OCI-LY7 (cell line): ENCODE results near the gene ENTPD6. TPM values are rescaled to one million over a fixed set of nuclear protein-coding genes. Genes with fewer than 3 reads are reported as not detected.

Source experiments
- BruUV-seq: library from RNA; stranded (reverse); fragments of 400-500 nt; replicated peaks from 2 replicates; lab custom pipeline; 2021; lab: Mats Ljungman, UMichigan
- CTCF ChIA-PET: fragments of 300-600 bp; sonication (Branson Sonifier 250); formaldehyde crosslinking; loops from one replicate; lab custom pipeline; 2022; ENCODE audit warnings: antibody characterized with exemption; ENCODE audit not compliant: unreplicated experiment; lab: Charles Lee
- POLR2A ChIA-PET: fragments of 300-600 bp; sonication (Branson Sonifier 250); formaldehyde crosslinking; loops from one replicate; lab custom pipeline; 2022; ENCODE audit warnings: antibody characterized with exemption; lab: Charles Lee
- DNase-seq: peaks from one replicate; pipeline ENCODE4 v3.0.0-alpha.2; 2015; ENCODE audit warnings: low spot score
- H2AFZ ChIP-seq: fragments of 200-600 bp; sonication (generic), shearing (Covaris generic); 2 replicates; pipeline ENCODE4 v1.6.1; 2014; ENCODE audit warnings: mild to moderate bottlenecking, antibody characterized with exemption, low read length, moderate library complexity
- H3K27ac ChIP-seq: fragments of 200-600 bp; sonication (generic); 2 replicates; pipeline ENCODE4 v1.5.1; 2014; ENCODE audit warnings: mixed run types, low read depth, mild to moderate bottlenecking, moderate library complexity, low read length, inconsistent platforms; ENCODE audit not compliant: poor library complexity, severe bottlenecking
- H3K36me3 ChIP-seq: fragments of 200-600 bp; sonication (generic); 2 replicates; pipeline ENCODE4 v1.6.1; 2014; ENCODE audit warnings: mild to moderate bottlenecking, antibody characterized with exemption, low read length, moderate library complexity, mixed read lengths; ENCODE audit not compliant: insufficient read depth
- H3K4me1 ChIP-seq: fragments of 200-600 bp; sonication (generic); 2 replicates; pipeline ENCODE4 v1.5.1; 2014; ENCODE audit warnings: mild to moderate bottlenecking, low read length; ENCODE audit not compliant: insufficient read depth, poor library complexity, severe bottlenecking
- H3K4me2 ChIP-seq: fragments of 200-600 bp; sonication (generic); 2 replicates; pipeline ENCODE4 v1.6.1; 2014; ENCODE audit warnings: mild to moderate bottlenecking, low read length
- H3K4me3 ChIP-seq: fragments of 200-600 bp; sonication (generic); 2 replicates; pipeline ENCODE4 v1.5.1; 2014; ENCODE audit warnings: mild to moderate bottlenecking, low read depth, low read length; ENCODE audit not compliant: poor library complexity, severe bottlenecking
- H3K79me2 ChIP-seq: fragments of 200-600 bp; sonication (generic); 2 replicates; pipeline ENCODE4 v1.6.1; 2016; ENCODE audit warnings: low read depth, mild to moderate bottlenecking, low read length, moderate library complexity, mixed read lengths; ENCODE audit not compliant: insufficient read depth
- H3K9me2 ChIP-seq: fragments of 200-600 bp; sonication (generic); 2 replicates; pipeline ENCODE4 v1.6.1; 2016; ENCODE audit warnings: mild to moderate bottlenecking, low read length, mixed read lengths; ENCODE audit not compliant: insufficient read depth
- H3K9me3 ChIP-seq: fragments of 200-600 bp; sonication (generic); 2 replicates; pipeline ENCODE4 v1.6.1; 2014; ENCODE audit warnings: mild to moderate bottlenecking, mixed run types, low read length, mixed read lengths
- H4K20me1 ChIP-seq: fragments of 200-600 bp; sonication (generic); 2 replicates; pipeline ENCODE4 v1.6.1; 2014; ENCODE audit warnings: mild to moderate bottlenecking, antibody characterized with exemption, low read length, moderate library complexity, mixed read lengths; ENCODE audit not compliant: insufficient read depth
- CTCF ChIP-seq: fragments of 200-600 bp; sonication (generic); conservative IDR thresholded peaks from 2 replicates; pipeline ENCODE4 v1.5.1; 2014; ENCODE audit warnings: mild to moderate bottlenecking, antibody characterized with exemption, low read length, moderate library complexity, mixed read lengths
- EZH2phosphoT487 ChIP-seq: fragments of 200-600 bp; sonication (generic); IDR thresholded peaks from 2 replicates; pipeline ENCODE4 v1.6.1; 2018; ENCODE audit warnings: low read depth, borderline replicate concordance, mild to moderate bottlenecking, mixed run types, antibody characterized with exemption, low read length, moderate library complexity, mixed read lengths
- intact Hi-C: fragments of 100-400 bp; cut with micrococcal nuclease; formaldehyde crosslinking; loops from one replicate; pipeline ENCODE4 v1.10.0; 2022; ENCODE audit not compliant: unreplicated experiment
- small RNA-seq: library from RNA; depleted of rRNA; stranded (forward); fragments of <200 nt; gene quantifications from one replicate; pipeline ENCODE3, GENCODE V24; 2014
- total RNA-seq, 2 experiments: library from RNA; depleted of rRNA in 1 of 2; stranded (reverse); fragments of >200 nt in 1 of 2; shearing (Covaris generic) in 1 of 2; gene quantifications; 2 replicates each; pipeline ENCODE4 v1.2.3, GENCODE V29; 2014 to 2022

ENTPD6 gene
- total RNA-seq, 2 experiments from 2014 or later: 4.2 TPM; not detected in 1

DNA sequence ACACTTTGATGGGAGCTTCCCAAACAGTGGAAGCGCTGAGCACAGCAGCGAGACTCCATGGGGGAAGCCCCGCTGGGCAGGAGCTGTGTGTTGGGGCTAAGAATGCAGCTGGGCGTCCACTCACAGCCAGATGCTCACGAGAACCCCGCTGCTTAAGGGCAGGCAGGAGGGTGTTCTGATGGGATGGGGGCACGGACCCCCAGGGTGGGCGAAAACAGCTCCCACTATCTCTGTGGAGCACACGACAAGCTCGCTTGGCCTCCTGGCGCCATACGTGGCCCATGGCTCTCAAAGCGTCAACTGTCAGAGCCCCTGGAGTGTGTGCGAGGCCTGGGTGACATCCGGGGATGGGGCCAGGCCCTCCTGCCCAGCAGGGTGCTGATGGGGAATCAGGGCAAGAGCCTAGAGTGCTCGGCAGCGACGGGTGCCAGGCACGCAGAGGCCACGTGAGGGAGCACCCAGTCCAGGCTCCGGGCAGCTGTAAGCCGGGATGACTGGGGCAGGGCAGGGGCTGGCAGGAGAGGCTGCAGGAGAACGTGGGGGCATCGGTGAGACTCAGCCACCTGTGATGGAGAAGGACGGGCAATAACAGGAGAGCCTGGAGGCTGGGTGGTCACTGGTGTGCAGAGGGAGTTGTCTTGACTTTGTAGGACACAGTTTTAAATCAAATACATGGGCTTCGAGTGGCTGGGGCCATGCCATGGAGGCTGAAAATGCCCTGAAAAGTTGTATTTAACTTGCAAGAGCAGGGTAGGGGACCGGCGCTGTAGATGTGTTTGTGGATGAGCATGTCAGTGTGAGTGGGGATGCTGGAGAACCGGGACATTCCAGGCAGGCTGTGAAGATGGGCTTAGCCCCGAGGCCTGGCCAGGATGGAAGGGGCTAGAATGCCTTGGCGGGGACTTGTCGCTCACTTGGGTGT, 79.6 kb downstream of the ENTPD6 start:
- Histone ChIP-seq H3K9me2 (no peaks in the 10 kb centered on the region), H3K9me3 (no peaks in the 10 kb centered on the region), H3K36me3 (peaks cover 3% of the 10 kb centered on the region; the same call in 1 of the 2 replicates), H3K27ac (no peak overlapping the region), H3K4me2 (no peak overlapping the region), H4K20me1 (peaks cover 12% of the 10 kb centered on the region), H3K4me1 (peaks cover 4% of the 10 kb centered on the region), H3K4me3 (no peak overlapping the region), H2AFZ (no peak overlapping the region), H3K79me2 (no peaks in the 10 kb centered on the region)
- no peak for TF ChIP-seq CTCF
- TF ChIP-seq EZH2phosphoT487: no peak
- no TSS peak for BruUV-seq
- ChIA-PET CTCF (no interaction called here), POLR2A (no interaction called here)
- intact Hi-C loops: no loop called here
- DNase-seq: no peak

- Histone ChIP-seq H3K4me2 (no peak overlapping the region), H2AFZ (no peak overlapping the region), H4K20me1 (peaks cover 17% of the 10 kb centered on the region), H3K36me3 (peaks cover 3% of the 10 kb centered on the region; the same call in 1 of the 2 replicates), H3K9me2 (no peaks in the 10 kb centered on the region), H3K9me3 (no peaks in the 10 kb centered on the region), H3K79me2 (no peaks in the 10 kb centered on the region), H3K4me1 (peaks cover 12% of the 10 kb centered on the region), H3K27ac (no peak overlapping the region), H3K4me3 (no peak overlapping the region)
- BruUV-seq: no TSS peak
- DNase-seq: no peak
- ChIA-PET POLR2A (no interaction called here), CTCF (no interaction called here)
- TF ChIP-seq CTCF: no peak
- TF ChIP-seq EZH2phosphoT487: no peak
- intact Hi-C loops: no loop called here
Measured at GRCh38 chr20:25275813-25276532, 80.5 kb downstream of the ENTPD6 start.

Small RNAs within 50 kb of the gene (small RNA-seq; reads per million reads assigned to genes)
- gene AL035252.4 (not detected), gene AL121772.2 (not detected), gene RF00019 (not detected)

Other genes with a start within 250 kb of the ENTPD6 start
- not detected in 2 replicates for gene CST7, start 246.4 kb upstream of the ENTPD6 start, total RNA-seq (2014; rRNA removed; shearing (Covaris generic))
- not detected in 2 replicates for gene CST7, start 246.4 kb upstream of the ENTPD6 start, total RNA-seq (2022)
- 27.7 and 29.0 TPM in 2 replicates for gene APMAP, start 203.0 kb upstream of the ENTPD6 start, total RNA-seq (2014; rRNA removed; shearing (Covaris generic))
- gene APMAP, start 203.0 kb upstream of the ENTPD6 start, total RNA-seq (2022): 24.3 and 28.0 TPM in 2 replicates
- 0.35 and 0.72 TPM in 2 replicates for gene ACSS1, start 137.6 kb upstream of the ENTPD6 start, total RNA-seq (2014; rRNA removed; shearing (Covaris generic))
- 0.30 and 0.40 TPM in 2 replicates for gene ACSS1, start 137.6 kb upstream of the ENTPD6 start, total RNA-seq (2022)
- gene VSX1, start 113.6 kb upstream of the ENTPD6 start, total RNA-seq (2014; rRNA removed; shearing (Covaris generic)): not detected in 2 replicates
- gene VSX1, start 113.6 kb upstream of the ENTPD6 start, total RNA-seq (2022): not detected in 2 replicates
- 4.5 and 4.9 TPM in 2 replicates for gene PYGB, start 52.4 kb downstream of the ENTPD6 start, total RNA-seq (2014; rRNA removed; shearing (Covaris generic))
- gene PYGB, start 52.4 kb downstream of the ENTPD6 start, total RNA-seq (2022): 6.4 and 7.0 TPM in 2 replicates
- gene ABHD12, start 195.1 kb downstream of the ENTPD6 start, total RNA-seq (2014; rRNA removed; shearing (Covaris generic)): 5.9 and 10.6 TPM in 2 replicates
- gene ABHD12, start 195.1 kb downstream of the ENTPD6 start, total RNA-seq (2022): 12.0 and 12.9 TPM in 2 replicates
- gene GINS1, start 212.0 kb downstream of the ENTPD6 start, total RNA-seq (2014; rRNA removed; shearing (Covaris generic)): 22.8 and 23.0 TPM in 2 replicates
- gene GINS1, start 212.0 kb downstream of the ENTPD6 start, total RNA-seq (2022): 29.9 and 30.8 TPM in 2 replicates